Measurements from ENCODE around the gene GLI2.

Gene GLI2

GRCh38 chr2:120735746-120736170, at the start of gene GLI2:
Gene GLI2, plus strand, starts transcription at chr2:120735868. Its CDS starts 61,453 bp downstream, at chr2:120797321.
- peak; percentile 91 for DNase-seq (ENCODE audit: low spot score)

- no peak for DNase-seq (ENCODE audit: low spot score)
Measured at GRCh38 chr2:120685974-120686297, 49.7 kb upstream of the GLI2 start.

GRCh38 chr2:120686511-120687168, 49.0 kb upstream of the GLI2 start:
- DNase-seq (ENCODE audit: low spot score): no peak

- DNase-seq (ENCODE audit: low spot score): no peak
Measured at GRCh38 chr2:120687210-120687609, 48.5 kb upstream of the GLI2 start.

- no peak for DNase-seq (ENCODE audit: low spot score)
Measured at GRCh38 chr2:120690521-120690920, 45.1 kb upstream of the GLI2 start.

GRCh38 chr2:120691410-120691809, 44.3 kb upstream of the GLI2 start:
- DNase-seq (ENCODE audit: low spot score): no peak

GRCh38 chr2:120692691-120693090, 43.0 kb upstream of the GLI2 start:
- DNase-seq (ENCODE audit: low spot score): no peak

GRCh38 chr2:120693121-120693520, 42.5 kb upstream of the GLI2 start:
- peak; percentile 36 for DNase-seq (ENCODE audit: low spot score)

- DNase-seq (ENCODE audit: low spot score): no peak
Measured at GRCh38 chr2:120694034-120694433, 41.6 kb upstream of the GLI2 start.

GRCh38 chr2:120697471-120697870, 38.2 kb upstream of the GLI2 start:
- DNase-seq (ENCODE audit: low spot score): no peak

GRCh38 chr2:120699292-120699691, 36.4 kb upstream of the GLI2 start:
- no peak for DNase-seq (ENCODE audit: low spot score)

- no peak for DNase-seq (ENCODE audit: low spot score)
Measured at GRCh38 chr2:120700659-120701058, 35.0 kb upstream of the GLI2 start.

GRCh38 chr2:120701096-120701495, 34.6 kb upstream of the GLI2 start:
- DNase-seq (ENCODE audit: low spot score): no peak

GRCh38 chr2:120701499-120701898, 34.2 kb upstream of the GLI2 start:
- no peak for DNase-seq (ENCODE audit: low spot score)

GRCh38 chr2:120702061-120702460, 33.6 kb upstream of the GLI2 start:
- no peak for DNase-seq (ENCODE audit: low spot score)

GRCh38 chr2:120702801-120703200, 32.9 kb upstream of the GLI2 start:
- DNase-seq (ENCODE audit: low spot score): no peak

GRCh38 chr2:120703330-120703994, 32.2 kb upstream of the GLI2 start:
- DNase-seq (ENCODE audit: low spot score): peak; percentile 29

GRCh38 chr2:120704696-120705095, 31.0 kb upstream of the GLI2 start:
- no peak for DNase-seq (ENCODE audit: low spot score)

- DNase-seq (ENCODE audit: low spot score): no peak
Measured at GRCh38 chr2:120707816-120708215, 27.9 kb upstream of the GLI2 start.

- no peak for DNase-seq (ENCODE audit: low spot score)
Measured at GRCh38 chr2:120708944-120709607, 26.6 kb upstream of the GLI2 start.

- DNase-seq (ENCODE audit: low spot score): no peak
Measured at GRCh38 chr2:120709608-120710041, 26.0 kb upstream of the GLI2 start.

- no peak for DNase-seq (ENCODE audit: low spot score)
Measured at GRCh38 chr2:120710256-120710655, 25.4 kb upstream of the GLI2 start.

GRCh38 chr2:120711694-120712093, 24.0 kb upstream of the GLI2 start:
- DNase-seq (ENCODE audit: low spot score): no peak

All from AG08396 (cell line).